Eye (tissue), 1 donor: ENCODE data around the gene DCAKD.

ENCODE experiments used
- DNase-seq: peaks from one replicate; pipeline ENCODE4 v3.0.0-alpha.2; 2015

DCAKD gene

GRCh38 chr17:45051060-45051719 lies at the start of gene DCAKD:
TSS of gene DCAKD (minus strand) at chr17:45051632. CDS start at chr17:45034885, 16,747 bp downstream.
- peak; percentile 96 for DNase-seq

GRCh38 chr17:45098869-45099616 lies 47.6 kb upstream of the DCAKD start:
- peak; percentile 93 for DNase-seq

GRCh38 chr17:45098081-45098868 lies 46.8 kb upstream of the DCAKD start:
- DNase-seq, result no peak

- no peak for DNase-seq
Observed at GRCh38 chr17:45096926-45097325, 45.5 kb upstream of the DCAKD start.

GRCh38 chr17:45096141-45096540 lies 44.7 kb upstream of the DCAKD start:
- no peak for DNase-seq

- DNase-seq, result no peak
Observed at GRCh38 chr17:45093444-45094110, 42.1 kb upstream of the DCAKD start.

- DNase-seq, result no peak
Observed at GRCh38 chr17:45092911-45093430, 41.5 kb upstream of the DCAKD start.

- DNase-seq, result no peak
Observed at GRCh38 chr17:45091778-45092425, 40.5 kb upstream of the DCAKD start.

- no peak for DNase-seq
Observed at GRCh38 chr17:45090711-45091110, 39.3 kb upstream of the DCAKD start.

- DNase-seq, result no peak
Observed at GRCh38 chr17:45088741-45089140, 37.3 kb upstream of the DCAKD start.

GRCh38 chr17:45087978-45088377 lies 36.5 kb upstream of the DCAKD start:
- DNase-seq, result no peak

- no peak for DNase-seq
Observed at GRCh38 chr17:45087504-45087975, 36.1 kb upstream of the DCAKD start.

GRCh38 chr17:45086865-45087503 lies 35.6 kb upstream of the DCAKD start:
- no peak for DNase-seq

- DNase-seq, result no peak
Observed at GRCh38 chr17:45086391-45086790, 35.0 kb upstream of the DCAKD start.

GRCh38 chr17:45081047-45081703 lies 29.7 kb upstream of the DCAKD start:
- no peak for DNase-seq

- no peak for DNase-seq
Observed at GRCh38 chr17:45077643-45078042, 26.2 kb upstream of the DCAKD start.

GRCh38 chr17:45073414-45074070 lies 22.1 kb upstream of the DCAKD start:
- DNase-seq, result peak; percentile 8

GRCh38 chr17:45070809-45071208 lies 19.4 kb upstream of the DCAKD start:
- no peak for DNase-seq

- DNase-seq, result no peak
Observed at GRCh38 chr17:45070001-45070400, 18.6 kb upstream of the DCAKD start.

- no peak for DNase-seq
Observed at GRCh38 chr17:45067637-45068036, 16.2 kb upstream of the DCAKD start.

GRCh38 chr17:45063198-45063597 lies 11.8 kb upstream of the DCAKD start:
- DNase-seq, result no peak
